Forelimb muscle (tissue), 1 donor: Measurements from ENCODE around the gene TBL1XR1. TPM values are rescaled to one million over a fixed set of nuclear protein-coding genes. Genes with fewer than 3 reads are reported as not detected.

ENCODE experiments used
- DNase-seq: peaks from one replicate; pipeline ENCODE4 v3.0.0-alpha.2; 2013; ENCODE audit warnings: low read depth
- polyA plus RNA-seq: library from polyadenylated mRNA; unstranded; fragments of 120-200 nt; gene quantifications from one replicate; pipeline ENCODE4 v1.2.1, GENCODE V29; 2013; ENCODE audit not compliant: insufficient read length

The TBL1XR1 gene
- polyA plus RNA-seq, 1 donor, result 72.0 TPM

- DNase-seq, result no peak
Observed at GRCh38 chr3:177109688-177110330, 87.5 kb downstream of the TBL1XR1 start.

DNA sequence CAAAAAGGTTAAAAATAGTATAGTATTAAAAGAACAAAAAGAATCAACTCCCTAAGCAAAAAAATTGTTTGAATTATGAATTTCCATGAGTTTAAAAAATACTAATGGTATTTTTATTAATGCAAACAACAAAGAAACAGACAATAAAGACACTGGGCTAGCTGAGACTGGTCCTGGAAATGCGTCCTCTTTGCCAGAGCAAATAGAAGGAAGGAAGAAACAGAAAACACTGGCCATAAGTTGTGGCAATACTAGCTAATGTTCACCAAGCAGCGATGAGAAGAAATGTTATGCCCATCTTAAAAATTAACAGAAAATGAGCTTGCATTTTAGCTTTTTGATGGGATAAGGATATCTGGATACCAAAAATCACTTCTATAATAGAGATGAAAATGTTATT, 88.6 kb downstream of the TBL1XR1 start:
- no peak for DNase-seq

- no peak for DNase-seq
Observed at GRCh38 chr3:177107461-177108239, 89.6 kb downstream of the TBL1XR1 start.

DNA sequence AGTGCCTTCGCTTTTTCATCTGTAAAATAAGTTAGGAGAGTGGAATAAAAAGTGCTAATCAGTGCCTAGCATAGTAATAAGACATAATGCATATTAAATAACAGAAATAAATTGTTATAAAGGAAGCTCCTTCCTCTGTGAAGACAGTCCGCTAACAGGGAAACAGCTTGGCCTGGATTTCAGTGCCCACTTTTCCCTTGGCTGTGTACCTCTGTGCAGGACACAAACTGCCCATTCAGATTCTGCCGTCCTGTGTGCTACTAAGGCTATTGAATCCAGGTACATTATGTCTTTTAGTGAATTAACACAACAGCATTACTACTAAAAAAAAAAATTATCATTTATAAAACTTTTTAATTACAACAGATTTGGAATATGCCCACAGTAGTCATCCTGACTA, 90.7 kb downstream of the TBL1XR1 start:
- DNase-seq, result no peak

- DNase-seq, result no peak
Observed at GRCh38 chr3:177106184-177106583, 91.1 kb downstream of the TBL1XR1 start.

DNA sequence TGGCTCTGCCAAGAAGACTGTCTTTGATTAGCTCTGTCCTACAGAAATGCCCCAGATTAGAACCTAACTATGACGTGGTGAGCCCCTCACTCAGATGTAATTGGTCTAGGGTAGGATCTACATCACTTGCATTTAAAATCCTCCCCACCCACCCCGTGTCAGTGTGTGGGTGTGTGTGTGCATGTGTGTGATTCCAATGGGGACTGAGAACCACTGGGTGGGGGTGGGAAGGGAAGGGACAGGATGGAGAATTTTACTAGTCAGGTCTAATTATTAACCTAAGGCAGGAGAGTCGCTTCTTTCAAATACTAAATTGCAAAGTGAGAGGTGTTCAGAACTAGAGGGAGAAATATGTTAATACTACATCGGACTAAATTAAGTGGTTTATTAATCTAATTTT, 91.7 kb downstream of the TBL1XR1 start:
- DNase-seq, result no peak

- DNase-seq, result no peak
Observed at GRCh38 chr3:177104299-177104992, 92.8 kb downstream of the TBL1XR1 start.

- no peak for DNase-seq
Observed at GRCh38 chr3:177102553-177102952, 94.7 kb downstream of the TBL1XR1 start.

GRCh38 chr3:177098551-177098950, 98.7 kb downstream of the TBL1XR1 start:
- DNase-seq, result no peak

GRCh38 chr3:177096615-177097014, 100.7 kb downstream of the TBL1XR1 start:
- DNase-seq, result no peak

GRCh38 chr3:177093966-177094365, 103.3 kb downstream of the TBL1XR1 start:
- DNase-seq, result no peak

GRCh38 chr3:177089901-177090300, 107.4 kb downstream of the TBL1XR1 start:
- DNase-seq, result no peak

GRCh38 chr3:177089110-177089509, 108.2 kb downstream of the TBL1XR1 start:
- no peak for DNase-seq

DNA sequence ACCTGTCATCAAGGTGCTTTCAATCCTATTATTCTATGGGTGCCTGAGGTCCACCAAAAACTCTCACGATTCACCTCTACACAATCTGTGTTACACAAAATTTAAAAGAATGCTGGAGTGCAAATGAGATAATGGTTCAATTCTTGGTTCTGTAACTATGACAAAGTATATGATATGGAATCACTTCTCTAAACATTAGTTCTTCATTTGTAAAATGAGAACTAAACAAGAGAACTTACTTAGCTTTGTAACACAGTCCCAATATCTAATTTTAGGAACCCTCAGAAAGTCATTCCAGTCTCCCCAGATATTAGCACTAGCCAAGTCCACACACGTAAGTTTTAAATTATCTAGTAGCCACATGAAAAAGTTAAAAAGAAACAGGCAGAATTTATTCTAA, 111.5 kb downstream of the TBL1XR1 start:
- DNase-seq, result no peak

GRCh38 chr3:177084616-177085015, 112.7 kb downstream of the TBL1XR1 start:
- no peak for DNase-seq

- no peak for DNase-seq
Observed at GRCh38 chr3:177080122-177080521, 117.2 kb downstream of the TBL1XR1 start.

DNA sequence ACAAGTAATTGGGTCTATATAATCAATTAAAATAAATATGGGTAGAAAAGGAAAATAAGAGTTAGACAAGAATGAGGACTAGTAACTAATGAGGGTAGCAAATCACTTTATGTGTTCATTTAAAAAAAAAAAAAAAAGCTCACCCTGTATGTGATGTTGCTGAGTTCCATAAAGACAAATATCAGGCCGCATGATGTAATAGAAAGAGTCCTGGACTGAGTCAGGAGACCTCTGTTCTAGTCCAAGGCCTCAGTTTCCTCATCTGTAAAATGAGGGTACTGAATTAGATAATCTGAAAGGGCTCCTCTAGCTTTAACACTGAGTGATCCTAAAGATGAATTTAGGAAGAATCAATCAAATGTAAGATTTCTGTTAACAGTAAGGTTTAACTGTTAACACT, 117.6 kb downstream of the TBL1XR1 start:
- no peak for DNase-seq

- no peak for DNase-seq
Observed at GRCh38 chr3:177071496-177072156, 125.7 kb downstream of the TBL1XR1 start.

DNA sequence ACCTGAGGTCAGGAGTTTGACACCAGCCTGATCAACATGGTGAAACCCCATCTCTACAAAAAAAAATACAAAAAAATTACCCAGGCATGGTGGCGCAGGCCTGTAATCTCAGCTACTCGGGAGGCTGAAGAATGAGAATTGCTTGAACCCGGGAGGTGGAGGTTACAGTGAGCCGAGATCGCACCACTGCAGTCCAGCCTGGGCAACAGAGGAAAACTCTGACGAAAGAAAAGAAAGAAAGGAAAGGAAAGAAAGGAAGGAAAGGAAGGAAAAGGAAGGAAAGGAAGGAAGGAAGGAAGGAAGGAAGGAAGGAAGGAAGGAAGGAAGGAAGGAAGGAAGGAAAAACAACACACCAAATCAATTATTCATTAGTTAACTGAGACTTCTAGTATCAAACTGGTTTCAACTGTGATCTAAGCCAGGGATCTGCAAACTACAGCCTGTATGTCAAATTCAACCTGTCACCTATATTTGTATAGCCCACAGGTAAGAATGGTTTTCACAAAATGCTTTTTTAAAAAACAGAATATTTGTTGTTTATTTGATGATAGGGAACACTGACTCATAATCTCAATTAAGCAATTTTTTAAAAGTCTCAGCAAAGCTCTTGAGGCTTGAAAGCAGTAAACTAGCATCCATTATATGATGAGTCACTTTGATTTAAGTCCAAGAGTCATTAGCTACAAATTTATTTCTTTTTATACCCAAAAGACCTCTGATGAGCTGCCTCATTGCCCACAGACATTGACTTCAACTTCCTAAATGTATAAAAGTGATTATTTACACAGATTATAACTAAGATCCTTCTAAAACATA, 127.6 kb downstream of the TBL1XR1 start:
- DNase-seq, result no peak

DNA sequence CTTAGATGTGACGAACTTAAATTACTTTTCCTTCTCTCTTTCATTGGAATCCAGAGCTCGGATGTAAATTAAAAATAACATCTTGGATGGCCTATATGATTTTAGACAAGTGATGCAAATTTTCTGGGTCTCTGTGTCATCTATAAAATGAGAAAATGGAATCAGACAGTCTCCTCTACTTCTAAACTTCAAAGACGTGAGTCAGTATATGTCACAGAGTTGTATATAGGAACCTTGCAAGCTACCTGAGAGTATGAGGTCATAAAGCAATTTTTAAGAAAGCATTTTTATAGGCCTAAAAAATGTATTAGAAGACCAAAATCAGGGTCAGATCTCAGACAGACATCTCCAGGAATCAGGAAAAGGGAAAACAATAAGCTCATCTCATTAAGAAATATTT, 128.3 kb downstream of the TBL1XR1 start:
- DNase-seq, result no peak

GRCh38 chr3:177066068-177066467, 131.2 kb downstream of the TBL1XR1 start:
- DNase-seq, result no peak
